AG09309 (cell line): Measurements from ENCODE around the gene PRR15L.
A peak's percentile ranks its signal among the peaks of the same experiment; 100 is the strongest.
"Not testable (repeated sequence)": the region's sequence is repeated elsewhere in the genome, so short reads cannot be mapped to it uniquely, and the experiment has no call there.

Experiments
- DNase-seq: peaks from one replicate; pipeline ENCODE4 v3.0.0-alpha.2; 2010; ENCODE audit warnings: low read depth
- H3K4me3 ChIP-seq: 2 replicates; pipeline ENCODE4 v1.5.1; 2011; ENCODE audit warnings: mild to moderate bottlenecking, low read depth, low read length, moderate library complexity; ENCODE audit not compliant: control insufficient read depth
- CTCF ChIP-seq: IDR thresholded peaks from 2 replicates; pipeline ENCODE4 v1.5.1; 2011; ENCODE audit warnings: mild to moderate bottlenecking, low read depth, low read length, inconsistent platforms; ENCODE audit not compliant: insufficient read depth, control insufficient read depth; ENCODE audit errors: missing control alignments

Gene PRR15L

GRCh38 chr17:48002266-48002915 is 44.7 kb upstream of the PRR15L start:
- no peak for DNase-seq
- no peak for TF ChIP-seq CTCF
- no peak overlapping the region for H3K4me3 ChIP-seq

- not testable (repeated sequence) for DNase-seq, H3K4me3 ChIP-seq
Observed at GRCh38 chr17:48001657-48002056, 44.0 kb upstream of the PRR15L start.

- DNase-seq: no peak
- no peak overlapping the region for H3K4me3 ChIP-seq
- no peak for TF ChIP-seq CTCF
Observed at GRCh38 chr17:48001197-48001596, 43.5 kb upstream of the PRR15L start.

- peak; percentile 20 for TF ChIP-seq CTCF
- no peak overlapping the region for H3K4me3 ChIP-seq
- peak; percentile 64 for DNase-seq
Observed at GRCh38 chr17:47999582-47999981, 41.9 kb upstream of the PRR15L start.

- no peak for DNase-seq
- H3K4me3 ChIP-seq: no peak overlapping the region
- TF ChIP-seq CTCF: no peak
Observed at GRCh38 chr17:47998044-47998443, 40.4 kb upstream of the PRR15L start.

- no peak for TF ChIP-seq CTCF
- DNase-seq: no peak
- no peak overlapping the region for H3K4me3 ChIP-seq
Observed at GRCh38 chr17:47997586-47997985, 39.9 kb upstream of the PRR15L start.

- no peak for TF ChIP-seq CTCF
- DNase-seq: no peak
- no peak overlapping the region for H3K4me3 ChIP-seq
Observed at GRCh38 chr17:47996201-47996600, 38.5 kb upstream of the PRR15L start.
